Activated gamma-delta T cell treated with Interleukin-2 at 50 U/mL for 16 hours (primary cell): Measurements from ENCODE around the gene ANXA3.
"Not testable (repeated sequence)": the region's sequence is repeated elsewhere in the genome, so short reads cannot be mapped to it uniquely, and the experiment has no call there.

Experiments used
- DNase-seq: peaks from one replicate; pipeline ENCODE4 v3.0.0-alpha.2; 2020

The ANXA3 gene

GRCh38 chr4:78543424-78544125 is 8.0 kb upstream of the ANXA3 start:
- no peak for DNase-seq

- DNase-seq, result no peak
Measured at GRCh38 chr4:78544678-78545077, 6.9 kb upstream of the ANXA3 start.

GRCh38 chr4:78545275-78546246 is 6.0 kb upstream of the ANXA3 start:
- DNase-seq, result no peak

GRCh38 chr4:78547899-78548298 is 3.7 kb upstream of the ANXA3 start:
- DNase-seq, result not testable (repeated sequence)

DNA sequence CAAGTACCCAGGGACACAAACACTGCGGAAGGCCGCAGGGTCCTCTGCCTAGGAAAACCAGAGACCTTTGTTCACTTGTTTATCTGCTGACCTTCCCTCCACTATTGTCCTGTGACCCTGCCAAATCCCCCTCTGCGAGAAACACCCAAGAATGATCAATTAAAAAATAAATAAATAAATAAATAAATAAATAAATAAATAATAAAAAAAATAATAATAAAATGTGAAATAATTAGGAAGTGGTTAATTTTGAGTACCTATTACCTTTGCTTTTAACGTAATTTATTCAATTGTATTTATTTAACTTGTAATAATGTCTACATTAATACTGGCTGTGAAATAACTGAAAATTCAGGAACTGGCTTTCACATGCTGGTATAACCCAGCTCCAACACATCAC is 2.7 kb upstream of the ANXA3 start:
- not testable (repeated sequence) for DNase-seq

- DNase-seq, result no peak
Measured at GRCh38 chr4:78552389-78553042, 946 bp downstream of the ANXA3 start.

DNA sequence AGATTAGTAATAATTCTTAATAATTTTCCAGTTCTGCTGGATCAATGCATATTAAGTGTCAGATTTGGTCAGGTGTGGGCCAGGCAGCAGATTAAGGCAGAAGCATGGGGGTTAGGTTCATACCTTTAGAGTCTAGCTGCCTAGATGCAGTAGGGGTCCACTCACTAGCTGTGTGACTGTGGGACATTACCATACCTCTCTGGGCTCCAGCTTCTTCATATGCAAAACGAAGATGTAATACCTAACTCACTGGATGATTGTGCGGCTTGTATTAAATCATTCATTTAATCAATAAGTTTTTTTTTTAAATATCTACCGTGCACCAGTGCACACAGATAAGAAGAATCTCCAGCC is 1.4 kb downstream of the ANXA3 start:
- no peak for DNase-seq

DNA sequence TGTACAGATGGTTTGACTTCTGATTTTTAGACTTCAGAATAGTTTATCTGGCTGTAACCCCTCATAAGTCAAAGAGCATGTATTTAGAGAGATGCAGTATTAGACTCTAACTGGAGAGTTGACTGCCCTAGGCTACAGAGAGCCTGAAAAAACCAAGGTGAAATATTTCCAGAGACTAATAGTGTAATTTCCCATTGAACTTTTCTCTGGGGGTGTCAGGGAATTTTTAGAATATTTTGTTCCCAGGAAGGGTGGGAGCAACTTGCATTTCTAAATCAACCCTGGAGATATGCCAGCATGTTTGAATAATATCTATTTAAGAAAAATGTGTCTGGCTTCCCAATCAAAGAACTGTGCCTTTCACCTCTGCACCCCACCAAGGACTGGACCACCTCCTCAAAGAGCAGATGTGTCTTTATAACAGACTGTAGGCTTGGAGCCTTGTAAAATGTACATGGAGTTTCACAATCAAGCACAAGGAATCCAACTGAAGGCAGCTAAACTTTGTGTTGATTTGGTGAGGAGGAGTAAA is 2.0 kb downstream of the ANXA3 start:
- no peak for DNase-seq

- no peak for DNase-seq
Measured at GRCh38 chr4:78556665-78557064, 5.1 kb downstream of the ANXA3 start.

GRCh38 chr4:78557841-78558240 is 6.3 kb downstream of the ANXA3 start:
- no peak for DNase-seq

GRCh38 chr4:78558410-78558809 is 6.8 kb downstream of the ANXA3 start:
- no peak for DNase-seq

DNA sequence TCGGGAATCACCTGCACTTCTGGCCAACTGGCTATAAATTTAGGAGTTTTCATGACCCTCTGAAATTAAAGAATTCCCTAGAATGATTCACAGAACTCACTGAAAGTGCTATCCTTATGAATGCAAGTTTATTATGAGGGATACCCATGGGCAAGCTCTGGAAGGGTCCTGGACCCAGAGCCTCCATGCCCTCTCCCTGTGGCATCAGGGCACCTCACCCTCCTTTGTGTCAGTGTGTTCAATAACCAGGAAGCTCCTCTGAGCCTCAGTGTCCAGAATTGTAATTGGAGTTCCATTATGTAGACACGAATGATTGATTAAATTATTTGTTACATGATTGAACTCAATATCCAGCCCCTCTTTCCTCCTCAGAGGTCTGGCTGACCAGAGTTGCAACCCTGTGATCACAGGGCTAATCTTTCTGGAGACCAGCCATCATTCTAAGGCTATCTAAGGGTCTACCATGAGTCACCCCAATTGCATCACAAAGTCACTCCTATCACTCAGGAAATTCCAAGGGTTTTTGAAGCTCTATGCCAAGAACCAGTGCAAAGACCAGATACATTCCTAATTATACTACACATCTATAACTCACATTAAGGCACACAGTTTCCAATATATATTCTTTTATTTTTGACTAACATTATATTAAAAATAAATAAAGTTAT is 8.9 kb downstream of the ANXA3 start:
- no peak for DNase-seq

- DNase-seq, result no peak
Measured at GRCh38 chr4:78561677-78562076, 10.1 kb downstream of the ANXA3 start.

DNA sequence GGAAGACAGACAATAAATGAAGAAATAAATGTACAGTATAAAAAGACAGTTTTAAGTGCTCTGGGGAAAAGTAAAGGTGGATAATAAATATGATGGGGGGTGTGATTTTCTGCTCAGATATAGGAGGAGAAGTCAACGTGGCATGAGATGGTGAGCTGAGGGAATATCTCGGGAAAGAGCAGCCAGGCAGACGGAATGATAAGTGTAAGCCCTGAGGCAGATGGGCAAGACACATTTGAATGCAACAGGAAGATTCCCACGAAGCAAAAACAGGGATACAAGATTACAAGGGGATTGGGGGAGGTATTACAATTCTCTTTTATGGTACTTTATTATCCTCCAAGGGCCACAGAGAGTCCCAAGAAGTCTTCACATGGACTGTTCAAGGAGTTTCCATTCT is 11.1 kb downstream of the ANXA3 start:
- DNase-seq, result no peak

DNA sequence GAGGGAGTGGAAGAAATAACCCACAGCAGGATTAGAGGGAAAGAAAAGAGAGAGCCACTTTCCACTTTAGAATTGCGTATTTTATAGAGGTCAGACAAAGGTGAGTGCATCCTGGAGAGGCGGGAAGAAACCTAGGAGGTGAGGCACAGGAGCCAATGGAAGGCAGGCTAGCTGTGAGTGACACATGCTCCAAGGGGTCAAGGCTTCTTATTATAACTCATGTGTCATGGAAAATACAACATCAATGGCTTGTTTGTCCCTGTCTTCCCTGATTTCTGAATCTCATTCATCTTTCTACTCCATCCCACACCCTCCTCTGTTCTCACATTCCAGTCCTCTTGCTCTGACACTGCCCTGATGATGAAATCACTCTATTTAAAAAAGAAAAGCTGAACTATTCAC is 14.4 kb downstream of the ANXA3 start:
- no peak for DNase-seq

GRCh38 chr4:78566834-78567499 is 15.4 kb downstream of the ANXA3 start:
- no peak for DNase-seq

DNA sequence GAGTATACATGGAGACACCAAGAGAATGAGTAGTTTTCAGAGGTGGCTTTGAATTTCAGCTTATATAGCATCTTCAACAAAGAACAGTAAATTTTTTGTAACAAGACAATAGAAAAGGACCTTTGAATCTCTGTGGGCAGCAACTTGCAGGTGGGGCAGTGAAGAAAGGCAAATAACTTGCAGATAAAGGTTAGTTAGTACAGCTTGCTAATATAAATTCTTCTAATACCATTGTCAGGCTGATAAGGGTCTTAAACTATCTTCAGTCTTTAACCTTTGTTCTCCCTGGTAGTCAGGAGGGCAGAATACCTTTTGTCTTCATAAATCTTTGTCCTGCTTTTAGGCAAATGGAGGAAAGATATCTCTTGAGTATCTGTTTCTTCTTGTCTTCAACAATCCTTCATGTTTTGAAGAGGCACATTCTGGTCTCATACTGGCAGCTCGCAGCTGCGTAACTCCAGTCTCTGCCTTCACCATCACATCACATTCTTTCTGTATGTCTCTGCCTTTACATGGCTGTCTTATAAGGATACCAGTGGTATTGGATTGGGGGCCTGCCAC is 16.0 kb downstream of the ANXA3 start:
- DNase-seq, result no peak

DNA sequence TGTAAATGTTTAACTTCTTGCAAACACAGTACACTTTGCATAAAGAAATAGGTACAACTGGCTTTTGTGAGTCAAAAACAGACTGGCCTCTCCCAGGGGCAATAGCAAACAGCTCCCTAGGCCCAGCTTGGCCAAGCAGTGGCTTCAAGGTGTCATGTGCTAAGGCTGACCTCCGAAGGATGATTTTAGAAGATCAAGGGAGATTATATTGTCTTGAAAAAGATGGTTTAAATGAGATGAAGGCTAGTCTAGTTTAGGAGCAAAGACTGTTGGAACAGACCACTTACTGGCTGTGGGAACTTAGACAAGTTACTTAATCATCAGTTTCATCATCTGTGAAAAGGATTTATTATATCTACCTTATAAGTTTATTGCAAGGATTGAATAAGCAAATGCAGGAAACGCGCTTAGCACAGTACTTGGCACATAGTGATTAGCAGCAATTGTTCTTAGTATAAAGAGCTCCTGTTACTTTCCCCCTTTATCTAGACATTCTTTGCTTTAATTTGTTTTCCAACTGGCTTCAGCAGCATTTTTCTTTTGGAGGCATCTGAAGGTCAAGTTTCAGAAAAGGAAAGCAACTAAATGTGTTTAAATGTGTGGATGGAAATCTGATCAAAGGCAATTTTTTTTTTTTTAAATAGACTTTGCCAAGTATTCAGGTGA is 17.2 kb downstream of the ANXA3 start:
- DNase-seq, result no peak

DNA sequence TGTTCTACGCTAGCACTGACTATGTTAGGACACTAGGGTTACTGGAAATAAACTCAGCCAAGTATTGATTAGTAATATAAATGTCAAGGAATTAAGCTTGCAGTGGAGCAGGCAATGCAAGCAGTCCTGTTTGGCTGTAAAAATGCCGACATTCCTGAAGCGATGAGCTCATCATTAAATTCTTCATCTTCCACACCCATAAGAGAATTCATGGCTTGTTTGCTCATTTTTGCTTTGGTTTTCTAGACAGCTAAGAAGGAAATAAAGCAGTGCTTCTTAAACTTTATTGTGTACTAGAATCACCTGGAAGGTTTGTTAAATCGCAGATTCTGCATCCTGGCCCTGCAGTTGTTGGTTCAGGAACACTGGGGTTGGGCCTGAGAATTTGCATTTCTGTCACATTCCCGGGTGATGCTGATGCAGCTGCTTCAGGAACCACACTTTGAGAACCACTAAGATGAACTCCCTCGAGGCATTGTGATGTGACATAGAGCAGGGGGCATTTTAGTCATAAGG is 17.8 kb downstream of the ANXA3 start:
- no peak for DNase-seq

DNA sequence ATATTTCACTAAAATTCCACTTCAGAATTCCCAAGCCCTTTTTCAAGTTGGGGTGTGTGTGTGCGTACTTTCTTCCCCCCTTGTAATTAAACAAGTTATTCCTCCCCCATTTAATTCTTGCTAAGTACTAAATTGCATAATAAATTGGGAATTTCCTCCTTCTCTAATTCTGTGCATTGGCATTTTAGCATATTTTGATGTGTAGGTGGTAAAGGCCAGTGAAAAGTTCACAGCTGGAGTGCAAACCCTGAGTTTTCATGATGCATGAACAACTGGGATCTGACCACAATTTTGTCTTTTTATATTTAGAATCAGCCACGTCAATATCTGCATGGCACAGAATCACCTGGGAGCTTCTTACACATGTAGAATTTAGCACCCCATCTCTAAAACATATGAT is 18.5 kb downstream of the ANXA3 start:
- no peak for DNase-seq

GRCh38 chr4:78571804-78572203 is 20.2 kb downstream of the ANXA3 start:
- DNase-seq, result no peak
